Peyer's patch (tissue), 4 donors: ENCODE results near the gene GIGYF2. TPM values are rescaled to one million over a fixed set of nuclear protein-coding genes. Genes with fewer than 3 reads are reported as not detected.
"Not testable (repeated sequence)": the region's sequence is repeated elsewhere in the genome, so short reads cannot be mapped to it uniquely, and the experiment has no call there.

Source experiments
- DNase-seq, 3 donors: peaks; one replicate each; pipeline ENCODE4 v3.0.0-alpha.2; 2017 to 2019
- H3K27ac ChIP-seq, 4 donors: fragments of 200-600 bp; sonication (generic); one replicate each; pipeline ENCODE4 v1.5.1; 2016 to 2019
- H3K27me3 ChIP-seq, 2 donors: fragments of 200-600 bp; sonication (generic); one replicate each; pipeline ENCODE4 v1.5.1; 2019
- H3K36me3 ChIP-seq, 3 donors: fragments of 200-600 bp; sonication (generic); one replicate each; pipeline ENCODE4 v1.5.1; 2016 to 2019
- H3K4me1 ChIP-seq, 4 donors: fragments of 200-600 bp; sonication (generic); one replicate each; pipeline ENCODE4 v1.5.1; 2016 to 2019
- H3K4me3 ChIP-seq, 4 donors: fragments of 200-600 bp; sonication (generic); 1 replicate in 3 of 4; 2 replicates in 1 of 4; pipeline ENCODE4 v1.5.1; 2016 to 2019; ENCODE audit warnings: mild to moderate bottlenecking in 1 of 4
- H3K9me3 ChIP-seq, 4 donors: fragments of 200-600 bp; sonication (generic); one replicate each; pipeline ENCODE4 v1.5.1; 2016 to 2019; ENCODE audit warnings: mild to moderate bottlenecking in 1 of 4
- CTCF ChIP-seq, 6 experiments: fragments of 450-650 bp in 4 of 6; fragments of 200-600 bp in 2 of 6; sonication (generic) in 1 of 6; IDR thresholded peaks; one replicate each; pipeline ENCODE4 v1.5.1; 2017 to 2019; ENCODE audit warnings: antibody characterized with exemption in 6 of 6, mild to moderate bottlenecking in 3 of 6, moderate library complexity in 1 of 6
- POLR2A ChIP-seq, 2 donors: fragments of 450-650 bp; IDR thresholded peaks; one replicate each; pipeline ENCODE4 v1.5.1; 2017; ENCODE audit warnings: antibody characterized with exemption in 2 of 2, mild to moderate bottlenecking in 2 of 2, moderate library complexity in 2 of 2
- total RNA-seq, 4 donors: library from RNA; depleted of rRNA; stranded (reverse); fragments of >200 nt; gene quantifications; one replicate each; pipeline ENCODE4 v1.1.0, GENCODE V29; 2016

GIGYF2 gene
- total RNA-seq, 4 donors from 2014 or later = 82.5 to 126 (median 90.1) TPM

DNA sequence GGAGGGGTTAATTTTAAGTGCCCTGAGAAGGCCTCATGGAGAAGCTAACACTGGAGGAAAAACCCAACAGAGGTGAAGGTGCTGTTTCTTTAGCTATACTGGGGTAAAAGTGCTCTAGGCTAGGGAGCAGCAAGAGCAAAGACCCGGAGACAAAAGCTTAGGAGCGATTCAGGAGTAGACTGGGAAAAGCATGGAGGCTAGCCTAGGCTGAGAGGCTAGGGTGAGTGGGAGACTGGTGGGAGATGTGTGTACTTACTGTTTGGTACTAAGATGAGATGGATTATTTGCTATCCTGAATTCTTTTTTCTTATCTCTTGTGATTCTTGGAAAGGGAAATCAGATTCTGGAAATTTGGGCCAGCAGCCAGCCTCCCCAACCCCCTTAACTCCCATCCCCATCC, 2.0 kb downstream of the GIGYF2 start:
- H3K4me3 ChIP-seq = no peak overlapping the region

DNA sequence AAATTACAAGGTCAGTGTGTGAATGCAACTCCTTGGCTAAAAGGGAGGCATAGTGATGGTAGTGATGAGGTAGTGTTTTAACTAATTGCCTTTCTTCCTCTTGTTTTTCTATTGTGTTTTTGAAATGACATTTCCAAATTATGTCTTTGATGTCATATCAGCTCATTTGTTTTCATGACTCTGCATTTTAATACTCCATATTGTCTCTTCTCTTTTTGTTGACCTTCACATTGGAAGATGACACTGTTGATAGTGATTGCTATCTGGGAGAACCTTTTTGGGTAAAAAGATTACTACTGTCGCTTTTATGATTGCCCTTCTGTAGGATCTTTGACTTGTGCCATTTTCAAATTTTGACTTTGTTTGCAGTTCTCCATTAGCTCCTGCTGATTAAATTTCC, 3.0 kb downstream of the GIGYF2 start:
- no peak for DNase-seq
- peaks cover 4 to 15% (median 9%) of the 10 kb centered on the region in 4 donors for H3K4me1 ChIP-seq
- H3K36me3 ChIP-seq = peaks cover 0 to 4% (median 0%) of the 10 kb centered on the region in 3 donors
- H3K4me3 ChIP-seq = no peak overlapping the region
- H3K27me3 ChIP-seq = no peaks in the 10 kb centered on the region
- no peak overlapping the region for H3K27ac ChIP-seq
- no peaks in the 10 kb centered on the region for H3K9me3 ChIP-seq
- no peak for TF ChIP-seq POLR2A (IDR thresholded peaks at IDR 0.05)
- TF ChIP-seq CTCF (IDR thresholded peaks at IDR 0.05) = no peak

More for the DNA sequence above, 2.0 kb downstream of the GIGYF2 start:
- no peak for DNase-seq
- Histone ChIP-seq H3K27me3 (no peaks in the 10 kb centered on the region), H3K27ac (no peak overlapping the region), H3K4me1 (peaks cover 4 to 15% (median 9%) of the 10 kb centered on the region in 4 donors), H3K36me3 (peaks cover 0 to 2% (median 0%) of the 10 kb centered on the region in 3 donors), H3K9me3 (no peaks in the 10 kb centered on the region)
- TF ChIP-seq CTCF (IDR thresholded peaks at IDR 0.05) (no peak), POLR2A (IDR thresholded peaks at IDR 0.05) (no peak)

GRCh38 chr2:232707076-232707475, 9.9 kb downstream of the GIGYF2 start:
- no peak for DNase-seq
- Histone ChIP-seq H3K27ac (no peak overlapping the region), H3K36me3 (peaks cover 0 to 21% (median 0%) of the 10 kb centered on the region in 3 donors), H3K4me3 (no peak overlapping the region), H3K9me3 (no peaks in the 10 kb centered on the region), H3K4me1 (no peaks in the 10 kb centered on the region), H3K27me3 (no peaks in the 10 kb centered on the region)
- no peak for TF ChIP-seq CTCF (IDR thresholded peaks at IDR 0.05)
- TF ChIP-seq POLR2A (IDR thresholded peaks at IDR 0.05) = no peak

DNA sequence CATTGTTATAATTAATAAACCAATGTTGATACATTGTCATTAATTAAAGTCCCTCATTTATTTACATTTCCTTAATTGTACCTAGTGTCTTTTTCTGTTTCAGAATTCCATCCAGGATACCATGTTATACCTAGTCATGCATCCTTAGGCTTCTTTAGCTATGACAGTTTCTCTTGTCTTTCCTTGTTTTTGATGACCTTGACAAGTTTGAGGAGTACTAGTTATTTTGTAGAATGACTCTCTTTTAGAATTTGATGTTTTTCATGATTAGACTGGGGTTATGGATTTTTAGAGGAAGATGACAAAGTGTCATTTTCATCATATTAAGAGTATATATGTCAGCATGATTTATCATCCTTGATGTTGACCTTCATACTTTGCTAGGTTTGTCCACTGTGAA, 16.4 kb downstream of the GIGYF2 start:
- peaks cover 0 to 16% (median 0%) of the 10 kb centered on the region in 3 donors for H3K36me3 ChIP-seq
- no peak for TF ChIP-seq POLR2A (IDR thresholded peaks at IDR 0.05)
- no peak for TF ChIP-seq CTCF (IDR thresholded peaks at IDR 0.05)
- H3K27me3 ChIP-seq = no peaks in the 10 kb centered on the region
- no peak for DNase-seq
- H3K4me3 ChIP-seq = no peak overlapping the region
- no peak overlapping the region for H3K27ac ChIP-seq
- no peaks in the 10 kb centered on the region for H3K4me1 ChIP-seq
- no peaks in the 10 kb centered on the region for H3K9me3 ChIP-seq

DNA sequence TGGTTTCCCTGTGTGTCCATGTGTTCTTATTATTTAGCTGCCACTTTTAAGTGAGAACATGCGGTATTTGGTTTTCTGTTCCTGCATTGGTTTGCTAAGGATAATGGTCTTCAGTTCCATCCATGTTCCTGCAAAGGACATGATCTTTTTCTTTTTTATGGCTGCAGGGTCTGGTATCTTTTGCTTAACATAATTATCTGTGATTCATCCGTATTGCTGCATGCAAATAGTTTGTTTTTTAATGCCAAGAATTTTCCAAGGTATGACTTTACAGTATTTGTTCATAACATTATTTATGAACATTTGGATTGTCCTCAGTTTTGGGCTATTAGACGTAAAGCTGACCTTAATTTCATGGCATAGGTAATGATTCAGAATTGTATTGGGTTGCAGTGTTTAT, 17.8 kb downstream of the GIGYF2 start:
- no peak for DNase-seq
- H3K4me3 ChIP-seq = no peak overlapping the region
- no peak overlapping the region for H3K27ac ChIP-seq
- H3K27me3 ChIP-seq = no peaks in the 10 kb centered on the region
- TF ChIP-seq CTCF (IDR thresholded peaks at IDR 0.05) = no peak
- no peak for TF ChIP-seq POLR2A (IDR thresholded peaks at IDR 0.05)
- no peaks in the 10 kb centered on the region for H3K9me3 ChIP-seq
- H3K4me1 ChIP-seq = no peaks in the 10 kb centered on the region
- H3K36me3 ChIP-seq = peaks cover 0 to 16% (median 0%) of the 10 kb centered on the region in 3 donors

GRCh38 chr2:232720056-232720455, 22.9 kb downstream of the GIGYF2 start:
- H3K4me3 ChIP-seq, H3K4me1 ChIP-seq, DNase-seq, H3K27ac ChIP-seq, H3K27me3 ChIP-seq, H3K9me3 ChIP-seq: not testable (repeated sequence)
- H3K36me3 ChIP-seq = peaks cover 0 to 17% (median 0%) of the 10 kb centered on the region in 3 donors
